HL-60 (cell line): Measurements from ENCODE around the gene TRIP11.

Experiments used
- CTCF ChIP-seq: IDR thresholded peaks from one replicate; pipeline ENCODE4 v1.5.1; 2011; ENCODE audit warnings: low read length, control low read depth, inconsistent platforms; ENCODE audit not compliant: insufficient read depth
- POLR2AphosphoS5 ChIP-seq: IDR thresholded peaks from 2 replicates; pipeline ENCODE4 v1.6.1; 2012; ENCODE audit warnings: low read depth
- REST ChIP-seq: IDR thresholded peaks from 2 replicates; pipeline ENCODE4 v1.6.1; 2012; ENCODE audit warnings: low read depth; ENCODE audit not compliant: insufficient replicate concordance

- TF ChIP-seq REST: no peak
- TF ChIP-seq CTCF: no peak
- no peak for TF ChIP-seq POLR2AphosphoS5
Measured at GRCh38 chr14:91927191-91927590, 112.7 kb downstream of the TRIP11 start.
